Adrenal gland (tissue), 19 donors: ENCODE data around the gene POP7. TPM values are rescaled to one million over a fixed set of nuclear protein-coding genes. Genes with fewer than 3 reads are reported as not detected.
A peak's percentile ranks its signal among the peaks of the same experiment; 100 is the strongest.
"Not testable (repeated sequence)": the region's sequence is repeated elsewhere in the genome, so short reads cannot be mapped to it uniquely, and the experiment has no call there.

Source experiments
- DNase-seq, 7 donors: peaks; one replicate each; pipeline ENCODE4 v3.0.0-alpha.2; 2019 to 2020
- H3K27ac ChIP-seq, 5 donors: fragments of 200-600 bp; sonication (generic) in 4 of 5; 1 replicate in 3 of 5; 2 replicates in 2 of 5; pipeline versions ENCODE4 v1.5.1 to v1.8.0; 2016 to 2020; ENCODE audit warnings: mild to moderate bottlenecking in 1 of 5
- H3K27me3 ChIP-seq: fragments of 200-600 bp; 2 replicates; pipeline ENCODE4 v1.8.0; 2021
- H3K36me3 ChIP-seq, 2 donors: fragments of 200-600 bp; replicated peaks in 1 of 2; 1 replicate in 1 of 2; 2 replicates in 1 of 2; pipeline versions ENCODE4 v1.5.1 to v1.8.0; 2018 to 2022
- H3K4me1 ChIP-seq, 2 donors: fragments of 200-600 bp; replicated peaks in 1 of 2; 1 replicate in 1 of 2; 2 replicates in 1 of 2; pipeline versions ENCODE4 v1.5.1 to v1.8.0; 2018 to 2021
- H3K4me3 ChIP-seq, 4 donors: fragments of 200-600 bp; sonication (generic) in 3 of 4; one replicate each; pipeline ENCODE4 v1.5.1; 2016 to 2018
- H3K9me3 ChIP-seq, 3 donors: fragments of 200-600 bp; sonication (generic) in 1 of 3; replicated peaks in 1 of 3; 1 replicate in 2 of 3; 2 replicates in 1 of 3; pipeline versions ENCODE4 v1.5.1 to v1.8.0; 2016 to 2021
- POLR2A ChIP-seq, 2 donors: fragments of 450-650 bp; IDR thresholded peaks; one replicate each; pipeline ENCODE4 v1.6.1; 2017; ENCODE audit warnings: antibody characterized with exemption in 2 of 2, mild to moderate bottlenecking in 2 of 2, moderate library complexity in 1 of 2
- WGBS, 4 donors: extraction: QIAGEN DNeasy Blood & Tissue Kit in 2 of 4; methylation state at CpG; one replicate each; pipeline versions ENCODE4 v1.1.5 to v1.1.7; 2013 to 2017; 5-methylcytosine and 5-hydroxymethylcytosine counted together
- intact Hi-C, 2 donors: fragments of 100-400 bp; cut with DNase I; formaldehyde crosslinking; loops; one replicate each; pipeline versions ENCODE4 v1.14.1 to v1.15.0; 2022 to 2023
- long read RNA-seq, 10 donors: library from polyadenylated mRNA in 3 of 10; unstranded in 2 of 10; stranded (forward) in 1 of 10; transcript quantifications; one replicate each; pipeline ENCODE4 v2.0.0 and lab custom pipeline, GENCODE V29; 2021 to 2026
- polyA plus RNA-seq, 3 donors: library from polyadenylated mRNA; stranded (reverse); fragments of 200-250 nt in 2 of 3; fragments of 350-450 nt in 1 of 3; fragmentation: Illumina TruSeq in 1 of 3; extraction: RNeasy Lipid Tissue Mini Kit (QIAGEN cat#74804) in 1 of 3; gene quantifications; one replicate each; pipeline ENCODE4 v1.2.3, GENCODE V29; 2013 to 2014
- total RNA-seq, 9 donors: library from RNA; depleted of rRNA in 4 of 9; stranded (reverse); fragments of >200 nt in 4 of 9; fragments of 120-200 nt in 1 of 9; fragmentation: NEBNext Ultra II Directional in 1 of 9; extraction: Animal tissue kit (Norgen Biotek cat#: 25700) in 1 of 9; gene quantifications; one replicate each; pipeline versions ENCODE4 v1.1.0 to v1.2.4, GENCODE V29; 2013 to 2023
- TF ChIP-seq, protein P1 (sequence below), 6 experiments: fragments of 450-650 bp in 4 of 6; fragments of 200-600 bp in 2 of 6; sonication (generic) in 1 of 6; IDR thresholded peaks; 1 replicate in 5 of 6; 2 replicates in 1 of 6; pipeline versions ENCODE4 v1.5.1 to v1.8.0; 2016 to 2021; ENCODE audit warnings: antibody characterized with exemption in 6 of 6, mild to moderate bottlenecking in 2 of 6, moderate library complexity in 1 of 6
- donor health status: healthy with polysubstance abuse.
- donor health status: Bipolar disorder and iron deficiency.
- donor health status: DM: yes; HTN: yes; CAD: no.
- donor health status: DM: no; HTN: no; CAD: no.
- donor health status: DM: no; HTN: no; CAD: no.
- donor health status: DM: yes; HTN: yes; CAD: no.

POP7 gene
- total RNA-seq: 10 to 100 TPM in 8 of 9 donors, 1 to 10 TPM in 1; 8.7 to 60.9 (median 35.1) TPM
- 10 to 100 TPM; 24.8 to 48.5 (median 27.1) TPM for polyA plus RNA-seq
- long read RNA-seq, donor 1, transcript POP7-201 (2 exons, 927 nt): major isoform, 25 of 33 reads
- long read RNA-seq, donor 1, partial matches to known transcripts: 8 of 33 reads
- long read RNA-seq, donor 1, other reads (novel, unspliced or antisense): 0 of 33 reads
- long read RNA-seq, donor 2, transcript POP7-201 (2 exons, 927 nt): major isoform, 17 of 17 reads
- long read RNA-seq, donor 2, partial matches to known transcripts: 0 of 17 reads
- long read RNA-seq, donor 2, other reads (novel, unspliced or antisense): 0 of 17 reads
- long read RNA-seq, donor 3, transcript POP7-201 (2 exons, 927 nt): major isoform, 22 of 22 reads
- long read RNA-seq, donor 3, partial matches to known transcripts: 0 of 22 reads
- long read RNA-seq, donor 3, other reads (novel, unspliced or antisense): 0 of 22 reads
- long read RNA-seq, donor 4, transcript POP7-201 (2 exons, 927 nt): major isoform, 28 of 29 reads
- long read RNA-seq, donor 4, partial matches to known transcripts: 0 of 29 reads
- long read RNA-seq, donor 4, other reads (novel, unspliced or antisense): 1 of 29 reads
- long read RNA-seq, donor 5, transcript POP7-201 (2 exons, 927 nt): major isoform, 38 of 38 reads
- long read RNA-seq, donor 5, partial matches to known transcripts: 0 of 38 reads
- long read RNA-seq, donor 5, other reads (novel, unspliced or antisense): 0 of 38 reads
- long read RNA-seq, donor 6, transcript POP7-201 (2 exons, 927 nt): major isoform, 25 of 26 reads
- long read RNA-seq, donor 6, partial matches to known transcripts: 1 of 26 reads
- long read RNA-seq, donor 6, other reads (novel, unspliced or antisense): 0 of 26 reads
- long read RNA-seq, donor 7, transcript POP7-201 (2 exons, 927 nt): major isoform, 12 of 12 reads
- long read RNA-seq, donor 7, partial matches to known transcripts: 0 of 12 reads
- long read RNA-seq, donor 7, other reads (novel, unspliced or antisense): 0 of 12 reads
- long read RNA-seq, donor 8, transcript POP7-201 (2 exons, 927 nt): major isoform, 32 of 37 reads
- long read RNA-seq, donor 8, partial matches to known transcripts: 5 of 37 reads
- long read RNA-seq, donor 8, other reads (novel, unspliced or antisense): 0 of 37 reads
- long read RNA-seq, donor 9, transcript POP7-201 (2 exons, 927 nt): major isoform, 28 of 34 reads
- long read RNA-seq, donor 9, partial matches to known transcripts: 6 of 34 reads
- long read RNA-seq, donor 9, other reads (novel, unspliced or antisense): 0 of 34 reads
- long read RNA-seq, donor 10, transcript POP7-201 (2 exons, 927 nt): major isoform, 21 of 21 reads
- long read RNA-seq, donor 10, partial matches to known transcripts: 0 of 21 reads
- long read RNA-seq, donor 10, other reads (novel, unspliced or antisense): 0 of 21 reads

DNA sequence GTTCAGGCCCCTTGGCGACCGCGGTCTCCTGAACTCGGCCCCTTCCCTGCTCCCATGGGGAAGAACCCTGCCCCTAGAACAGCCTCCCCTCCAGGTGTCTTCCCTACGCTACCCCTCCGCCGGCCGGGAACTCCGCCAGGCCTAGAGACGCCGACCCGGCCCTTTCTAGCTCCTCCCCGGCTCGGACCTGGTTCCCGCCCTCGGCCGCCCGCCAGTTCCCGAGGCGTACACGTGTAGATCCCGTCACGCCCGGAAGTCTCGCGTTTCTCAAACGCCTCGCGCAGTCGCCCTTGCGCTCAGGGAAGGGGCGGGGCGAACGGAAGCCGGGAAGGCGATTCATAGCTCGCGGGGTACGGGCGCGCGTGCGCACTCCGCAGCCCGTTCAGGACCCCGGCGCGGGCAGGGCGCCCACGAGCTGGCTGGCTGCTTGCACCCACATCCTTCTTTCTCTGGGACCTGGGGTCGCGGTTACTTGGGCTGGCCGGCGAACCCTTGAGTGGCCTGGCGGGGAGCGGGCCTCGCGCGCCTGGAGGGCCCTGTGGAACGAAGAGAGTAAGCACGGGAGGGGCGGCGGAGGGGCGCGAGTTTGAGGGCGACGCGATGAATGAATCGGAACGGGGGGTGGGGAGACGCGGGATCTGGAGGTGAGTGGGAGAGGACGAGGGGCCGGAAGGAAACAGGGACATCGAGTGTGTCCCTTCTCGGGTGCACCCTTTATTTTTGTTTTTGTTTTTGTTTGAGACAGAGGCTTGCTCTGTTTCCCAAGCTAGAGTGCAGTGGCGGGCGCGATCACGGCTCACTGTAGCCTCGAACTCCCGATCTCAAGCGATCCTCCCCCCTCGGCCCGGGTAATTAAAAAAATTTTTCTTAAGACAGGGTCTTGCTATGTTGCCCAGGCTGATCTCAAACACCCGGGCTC, at the start of gene POP7:
TSS of gene POP7 (plus strand) at position 369 of the 919 bp plus-strand sequence. CDS start 710 bp downstream, outside the sequence.
- intact Hi-C loops: loop anchor here in 1 of 2 donors (5.0 kb wide), 1 partner anchor 151 kb away; no protein-coding TSS in a partner anchor
- Histone ChIP-seq H3K27ac (peak within 1 kb of the TSS; percentile 48 to 93 (median 89)), H3K4me1 (peaks cover 15 to 16% of the 10 kb centered on the region in 2 donors), H3K36me3 (no peaks in the 10 kb centered on the region), H3K27me3 (no peaks in the 10 kb centered on the region), H3K4me3 (peak within 1 kb of the TSS; percentile 83 to 100 (median 92)), H3K9me3 (no peaks in the 10 kb centered on the region)
- DNase-seq: peak; percentile 98 to 99 (median 99)
- TF ChIP-seq, protein P1, sequence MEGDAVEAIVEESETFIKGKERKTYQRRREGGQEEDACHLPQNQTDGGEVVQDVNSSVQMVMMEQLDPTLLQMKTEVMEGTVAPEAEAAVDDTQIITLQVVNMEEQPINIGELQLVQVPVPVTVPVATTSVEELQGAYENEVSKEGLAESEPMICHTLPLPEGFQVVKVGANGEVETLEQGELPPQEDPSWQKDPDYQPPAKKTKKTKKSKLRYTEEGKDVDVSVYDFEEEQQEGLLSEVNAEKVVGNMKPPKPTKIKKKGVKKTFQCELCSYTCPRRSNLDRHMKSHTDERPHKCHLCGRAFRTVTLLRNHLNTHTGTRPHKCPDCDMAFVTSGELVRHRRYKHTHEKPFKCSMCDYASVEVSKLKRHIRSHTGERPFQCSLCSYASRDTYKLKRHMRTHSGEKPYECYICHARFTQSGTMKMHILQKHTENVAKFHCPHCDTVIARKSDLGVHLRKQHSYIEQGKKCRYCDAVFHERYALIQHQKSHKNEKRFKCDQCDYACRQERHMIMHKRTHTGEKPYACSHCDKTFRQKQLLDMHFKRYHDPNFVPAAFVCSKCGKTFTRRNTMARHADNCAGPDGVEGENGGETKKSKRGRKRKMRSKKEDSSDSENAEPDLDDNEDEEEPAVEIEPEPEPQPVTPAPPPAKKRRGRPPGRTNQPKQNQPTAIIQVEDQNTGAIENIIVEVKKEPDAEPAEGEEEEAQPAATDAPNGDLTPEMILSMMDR (IDR thresholded peaks at IDR 0.05): no peak
- peak in 1 of 2 donors; percentile 70 for TF ChIP-seq POLR2A (IDR thresholded peaks at IDR 0.05)
- WGBS, 4 donors: 0 to 2% (median 1%) methylated on average over 32 to 86 of the region's 86 CpGs

DNA sequence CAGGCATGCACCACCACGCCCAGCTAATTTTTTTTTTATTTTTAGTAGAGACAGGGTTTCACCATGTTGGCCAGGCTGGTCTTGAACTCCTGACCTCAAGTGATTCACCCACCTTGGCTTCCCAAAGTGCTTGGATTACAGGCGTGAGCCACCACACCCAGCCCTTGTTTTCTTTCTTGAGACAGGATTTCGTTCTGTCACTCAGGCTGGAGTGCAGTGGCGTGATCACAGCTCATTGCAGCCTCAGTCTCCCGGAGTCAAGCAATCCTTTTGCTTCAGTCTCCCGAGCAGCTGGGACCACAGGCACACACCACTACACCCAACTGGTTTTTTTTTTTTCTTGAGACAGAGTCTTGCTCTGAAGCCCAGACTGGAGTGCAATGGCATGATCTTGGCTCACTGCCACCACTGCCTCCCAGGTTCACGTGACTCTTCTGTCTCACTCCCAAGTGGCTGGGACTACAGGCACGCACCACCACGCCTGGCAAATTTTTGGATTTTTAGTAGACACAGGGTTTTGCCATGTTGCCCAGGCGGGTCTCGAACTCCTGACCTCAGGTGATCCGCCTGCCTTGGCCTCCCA, 43.6 kb upstream of the POP7 start:
- 69 to 74% (median 73%) methylated on average over 12 of the region's 12 CpGs for WGBS, 4 donors
- peak in 4 of 7 donors; percentile 41 to 62 (median 55) for DNase-seq
- intact Hi-C loops, H3K4me3 ChIP-seq, H3K9me3 ChIP-seq, H3K4me1 ChIP-seq, H3K36me3 ChIP-seq, H3K27ac ChIP-seq, H3K27me3 ChIP-seq: not testable (repeated sequence)

DNA sequence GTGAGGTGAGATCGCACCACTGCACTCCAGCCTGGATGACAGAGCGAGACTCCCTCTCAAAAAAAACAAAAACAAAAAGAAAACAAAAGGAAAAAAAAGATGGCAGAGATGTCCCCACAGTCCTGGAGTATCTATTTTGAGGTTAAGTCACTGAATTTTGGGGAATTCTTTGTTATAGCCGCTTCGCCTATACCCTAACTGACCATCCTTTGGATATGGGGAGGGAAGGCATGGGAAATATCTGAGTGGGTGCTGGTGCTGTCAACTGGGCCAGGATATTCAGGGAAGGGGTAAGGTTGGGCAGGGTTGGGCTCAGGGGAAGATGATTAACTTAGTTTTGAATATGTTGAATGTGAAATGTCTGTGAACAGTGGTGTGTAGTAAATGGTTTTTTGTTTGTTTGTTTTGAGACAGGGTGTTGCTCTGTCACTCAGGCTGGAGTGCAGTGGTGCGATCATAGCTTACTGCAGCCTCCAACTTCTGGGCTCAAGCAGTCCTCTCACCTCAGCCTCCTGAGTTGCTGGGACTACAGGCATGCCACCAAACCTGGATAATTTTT, 40.7 kb upstream of the POP7 start:
- no peaks in the 10 kb centered on the region for H3K36me3 ChIP-seq
- TF ChIP-seq POLR2A (IDR thresholded peaks at IDR 0.05): no peak
- TF ChIP-seq, protein P1 (IDR thresholded peaks at IDR 0.05): no peak
- H3K27ac ChIP-seq: no peak overlapping the region
- intact Hi-C loops: no loop called here
- no peak for DNase-seq
- WGBS, 4 donors: 91 to 99% (median 96%) methylated on average over 5 of the region's 5 CpGs
- no peaks in the 10 kb centered on the region for H3K4me1 ChIP-seq
- no peaks in the 10 kb centered on the region for H3K9me3 ChIP-seq
- no peaks in the 10 kb centered on the region for H3K27me3 ChIP-seq
- H3K4me3 ChIP-seq: no peak overlapping the region
